ENCODE measurements around the gene DCC. TPM values are rescaled to one million over a fixed set of nuclear protein-coding genes. Genes with fewer than 3 reads are reported as not detected.

Gene DCC
- total RNA-seq, 1 donor from 2014 or later, result 7.5 TPM

- DNase-seq (ENCODE audit: low spot score), result no peak
These were observed 86.0 kb downstream of the DCC start for GRCh38 chr18:52426041-52426440.

DNA sequence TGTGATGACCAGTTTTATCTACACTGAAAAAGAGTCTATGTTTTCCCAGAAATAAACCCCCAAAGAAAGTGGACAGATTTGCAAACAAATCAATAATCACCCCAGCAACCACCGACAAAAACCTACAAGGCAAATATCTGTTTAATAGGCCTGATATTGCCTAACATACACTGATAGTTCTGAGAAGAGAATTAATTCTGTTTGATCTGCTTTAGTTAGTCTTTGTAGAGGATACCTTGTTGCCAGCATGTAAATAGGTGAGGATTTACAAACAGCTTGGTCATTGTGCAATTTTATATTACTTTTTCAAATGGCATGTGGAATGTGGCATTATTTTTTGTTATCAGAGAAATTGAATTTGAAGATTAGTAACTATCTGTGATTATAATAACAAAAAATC is 86.5 kb downstream of the DCC start:
- no peak for DNase-seq (ENCODE audit: low spot score)

GRCh38 chr18:52427521-52428175 is 87.7 kb downstream of the DCC start:
- DNase-seq (ENCODE audit: low spot score), result no peak

DNA sequence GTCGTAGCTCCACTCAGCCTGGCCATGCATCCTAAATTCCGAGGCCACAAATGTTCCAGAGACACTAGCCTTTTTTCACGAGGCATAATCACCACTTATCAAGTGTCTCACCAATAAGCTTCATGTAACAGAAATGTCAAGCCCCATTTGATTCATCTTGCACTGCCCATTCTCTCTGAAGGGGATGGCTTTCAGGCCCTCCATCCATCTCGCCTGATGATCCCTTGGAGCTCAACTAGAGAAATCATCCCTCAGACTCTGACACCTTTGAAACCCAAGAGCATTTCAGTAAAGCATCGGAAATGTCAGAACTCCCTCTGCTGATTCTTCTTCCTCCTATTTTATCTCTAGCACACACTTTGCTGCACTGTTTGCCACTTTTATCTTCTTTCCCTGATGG is 91.7 kb downstream of the DCC start:
- DNase-seq (ENCODE audit: low spot score), result no peak

- DNase-seq (ENCODE audit: low spot score), result no peak
These were observed 93.8 kb downstream of the DCC start for GRCh38 chr18:52433797-52434196.

- DNase-seq (ENCODE audit: low spot score), result no peak
These were observed 95.3 kb downstream of the DCC start for GRCh38 chr18:52435301-52435700.

DNA sequence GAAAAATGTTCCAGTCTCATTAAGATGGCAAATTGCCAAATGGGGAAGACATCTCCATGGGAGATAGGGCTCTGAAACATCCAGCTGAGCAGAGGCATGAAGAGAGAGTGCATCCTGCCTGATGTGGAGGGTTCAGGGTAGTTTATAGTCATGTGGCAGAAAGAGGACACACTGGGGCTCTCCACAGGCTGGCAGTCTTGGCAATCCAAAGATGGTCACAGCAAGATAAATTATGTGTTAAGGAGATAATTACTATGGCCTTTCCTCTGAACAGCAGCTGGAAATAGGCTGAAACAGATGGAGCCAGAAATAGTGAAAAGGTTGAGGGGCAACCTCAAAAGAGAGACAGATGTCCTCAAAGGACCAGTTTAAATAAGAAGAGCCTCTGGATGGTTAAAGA is 97.2 kb downstream of the DCC start:
- DNase-seq (ENCODE audit: low spot score), result no peak

DNA sequence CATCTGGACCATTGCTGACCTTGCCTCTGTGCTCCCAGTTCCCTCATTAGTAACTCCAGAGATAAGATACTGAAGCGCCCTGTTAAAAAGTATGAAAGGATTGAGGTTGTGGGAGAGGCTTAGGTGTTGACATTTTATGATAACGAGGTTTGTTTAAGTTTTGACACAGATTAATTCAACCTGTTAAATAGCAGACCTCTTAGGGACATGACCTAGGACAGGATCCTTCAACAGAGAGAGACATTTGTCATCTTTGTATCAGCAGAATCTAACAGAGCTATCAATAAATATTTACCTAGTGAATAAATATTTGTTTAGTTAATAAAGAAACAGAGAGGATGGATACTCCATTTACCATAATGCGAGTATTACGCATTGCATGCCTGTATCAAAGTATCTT is 99.5 kb downstream of the DCC start:
- DNase-seq (ENCODE audit: low spot score), result no peak

DNA sequence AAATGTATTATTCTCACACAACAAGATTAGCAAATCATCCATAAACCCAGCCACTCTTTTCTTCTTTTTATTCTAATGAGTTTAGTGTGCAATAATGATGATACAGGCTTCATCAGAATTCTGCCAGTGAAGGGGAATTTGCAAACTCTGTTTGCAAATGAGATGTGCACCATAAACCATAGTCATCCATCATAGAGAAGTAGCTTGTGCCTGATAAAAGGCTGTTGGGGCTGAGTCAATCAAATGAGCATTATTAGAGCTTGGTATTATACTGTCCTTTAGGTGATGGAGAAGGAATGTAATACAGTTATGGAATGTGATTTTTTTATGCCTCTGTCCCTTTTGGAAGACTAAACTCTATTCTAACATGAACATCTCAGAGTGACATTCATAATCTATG is 101.8 kb downstream of the DCC start:
- DNase-seq (ENCODE audit: low spot score), result no peak

GRCh38 chr18:52442686-52443085 is 102.7 kb downstream of the DCC start:
- no peak for DNase-seq (ENCODE audit: low spot score)

DNA sequence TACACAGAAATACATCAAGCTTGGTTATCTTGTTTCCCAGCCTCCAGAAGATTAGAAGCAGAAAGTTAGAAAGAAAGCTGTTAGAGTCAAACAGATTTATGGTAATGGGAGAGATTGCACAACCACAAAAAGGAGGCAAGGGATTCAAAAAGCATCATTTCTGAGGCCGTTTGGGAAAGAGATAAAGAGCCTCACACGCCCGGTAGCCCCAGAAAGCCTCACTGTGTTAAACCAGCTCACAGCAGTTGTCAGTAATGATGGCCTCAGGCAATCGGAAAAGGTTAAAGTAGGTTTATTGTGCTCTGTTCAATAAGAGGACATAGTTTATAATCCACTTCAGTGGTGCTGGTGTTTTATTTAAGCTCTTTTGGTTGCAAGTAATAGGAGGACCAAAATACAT is 111.3 kb downstream of the DCC start:
- DNase-seq (ENCODE audit: low spot score), result no peak

- no peak for DNase-seq (ENCODE audit: low spot score)
These were observed 111.9 kb downstream of the DCC start for GRCh38 chr18:52451851-52452250.

GRCh38 chr18:52452427-52452826 is 112.4 kb downstream of the DCC start:
- DNase-seq (ENCODE audit: low spot score), result no peak

DNA sequence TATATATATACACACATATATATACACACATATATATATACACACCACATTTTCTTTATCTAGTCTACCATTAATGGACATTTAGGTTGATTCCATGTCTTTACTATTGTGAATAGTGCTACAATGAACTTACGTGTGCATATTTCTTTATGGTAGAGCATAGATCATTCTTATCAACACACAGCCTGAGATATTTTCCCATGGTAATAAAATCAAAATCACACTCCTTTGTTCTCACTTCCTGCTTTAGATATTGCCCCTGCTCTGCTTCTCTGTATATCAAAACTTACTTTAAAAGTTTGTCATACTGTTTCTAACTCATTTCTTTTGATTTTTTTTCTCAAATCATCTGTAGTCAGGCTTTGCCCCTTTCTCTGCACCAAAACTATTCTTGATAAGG is 119.9 kb downstream of the DCC start:
- no peak for DNase-seq (ENCODE audit: low spot score)

DNA sequence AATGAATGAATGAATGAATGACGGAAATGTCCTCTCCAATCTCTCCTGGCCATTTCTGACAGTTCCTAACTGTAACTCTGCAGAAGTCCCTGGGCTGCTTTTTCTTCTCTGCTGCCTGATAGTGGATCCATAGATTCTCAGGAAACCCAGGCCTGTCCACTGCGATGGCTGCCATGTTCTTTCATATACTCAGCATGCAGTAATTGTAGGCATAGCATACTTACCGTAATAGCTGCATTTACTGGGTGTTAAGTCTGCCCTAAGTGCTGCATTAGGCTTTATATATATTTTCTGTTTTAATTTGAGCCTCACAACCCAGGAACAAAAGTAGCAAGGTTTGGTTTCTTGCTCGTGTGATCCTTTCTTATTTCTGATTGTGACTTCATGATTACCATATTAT is 122.9 kb downstream of the DCC start:
- DNase-seq (ENCODE audit: low spot score), result no peak

- DNase-seq (ENCODE audit: low spot score), result no peak
These were observed 125.4 kb downstream of the DCC start for GRCh38 chr18:52465391-52465790.

- DNase-seq (ENCODE audit: low spot score), result no peak
These were observed 128.5 kb downstream of the DCC start for GRCh38 chr18:52468496-52468895.

- DNase-seq (ENCODE audit: low spot score), result no peak
These were observed 135.3 kb downstream of the DCC start for GRCh38 chr18:52475325-52475724.

- DNase-seq (ENCODE audit: low spot score), result no peak
These were observed 141.1 kb downstream of the DCC start for GRCh38 chr18:52481116-52481515.

DNA sequence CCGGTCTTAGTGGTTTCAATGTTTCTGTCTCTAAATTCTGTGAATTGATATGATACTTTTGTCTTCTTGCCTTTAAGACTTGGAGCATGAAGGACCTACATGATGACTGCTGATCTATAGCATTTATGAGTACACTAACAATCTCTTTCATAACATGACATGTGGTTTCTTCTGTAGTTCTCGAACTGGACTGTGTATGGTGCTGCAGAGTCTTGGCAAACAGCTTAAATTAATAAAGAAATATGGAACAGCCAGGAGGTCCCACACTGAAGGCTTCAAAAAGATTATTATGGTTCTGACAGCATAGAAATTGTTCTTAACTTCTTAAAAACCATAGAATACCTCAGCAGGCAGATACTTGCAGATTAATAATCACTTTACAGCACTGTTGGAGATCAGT is 145.0 kb downstream of the DCC start:
- no peak for DNase-seq (ENCODE audit: low spot score)

DNA sequence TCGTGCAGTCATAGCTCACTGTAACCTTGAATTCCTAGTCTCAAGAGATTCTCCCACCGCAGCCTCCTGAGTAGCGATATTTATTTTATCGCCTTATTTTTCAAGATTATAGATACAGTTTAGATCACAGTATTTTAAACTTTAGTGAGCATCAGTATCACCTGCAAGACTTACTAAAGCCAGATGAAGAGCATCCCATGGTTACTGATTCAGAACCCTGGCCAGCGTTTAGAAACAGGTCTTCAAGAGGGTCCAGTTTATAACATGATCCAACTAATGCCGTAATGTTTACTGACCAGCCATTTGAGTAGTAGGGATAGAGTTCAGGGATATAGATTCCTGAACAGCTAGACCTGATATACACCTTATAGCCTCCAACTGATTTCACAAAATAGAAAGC is 146.1 kb downstream of the DCC start:
- no peak for DNase-seq (ENCODE audit: low spot score)

- DNase-seq (ENCODE audit: low spot score), result no peak
These were observed 149.7 kb downstream of the DCC start for GRCh38 chr18:52489396-52490306.

DNA sequence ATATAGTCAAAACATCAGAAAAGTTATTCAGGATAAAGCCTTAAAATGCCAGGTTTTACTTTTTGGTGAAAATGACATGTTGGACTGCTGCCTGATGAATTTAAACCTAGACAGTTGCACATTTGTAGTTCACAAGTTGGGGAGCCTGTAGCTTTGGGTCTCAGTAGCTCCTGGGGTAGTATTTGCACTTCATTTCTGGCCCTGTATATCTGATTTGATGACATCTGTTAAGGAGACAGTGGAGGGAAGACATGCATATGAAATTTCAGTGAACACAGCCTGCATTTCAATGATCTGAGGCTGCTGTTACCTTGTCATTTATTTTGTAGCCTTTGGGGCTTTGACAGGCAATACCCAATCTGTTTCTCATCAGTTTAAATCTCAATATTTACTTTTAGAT is 156.4 kb downstream of the DCC start:
- DNase-seq (ENCODE audit: low spot score), result no peak
